GM20431 (cell line): ENCODE results near the gene HIC2.
"Not testable (repeated sequence)": the region's sequence is repeated elsewhere in the genome, so short reads cannot be mapped to it uniquely, and the experiment has no call there.

Source experiments
- in situ Hi-C: fragments of 300-500 bp; cut with MseI, MboI; formaldehyde crosslinking; loops from one replicate; pipeline ENCODE4 v1.15.0; 2020; ENCODE audit warnings: low sequenced_read_pairs; ENCODE audit not compliant: unreplicated experiment

Gene HIC2

GRCh38 chr22:21489149-21489680 lies 72.0 kb downstream of the HIC2 start:
- in situ Hi-C loops, result not testable (repeated sequence)

- in situ Hi-C loops, result not testable (repeated sequence)
Observed at GRCh38 chr22:21490556-21490955, 73.4 kb downstream of the HIC2 start.

- in situ Hi-C loops, result not testable (repeated sequence)
Observed at GRCh38 chr22:21492271-21492670, 75.1 kb downstream of the HIC2 start.

GRCh38 chr22:21493789-21494782 lies 76.9 kb downstream of the HIC2 start:
- in situ Hi-C loops, result not testable (repeated sequence)

GRCh38 chr22:21497984-21498383 lies 80.8 kb downstream of the HIC2 start:
- in situ Hi-C loops, result not testable (repeated sequence)

- in situ Hi-C loops, result not testable (repeated sequence)
Observed at GRCh38 chr22:21498489-21498888, 81.3 kb downstream of the HIC2 start.

- in situ Hi-C loops, result not testable (repeated sequence)
Observed at GRCh38 chr22:21499623-21500506, 82.7 kb downstream of the HIC2 start.
